Activated CD4-positive, alpha-beta T cell treated with anti-CD3 and anti-CD28 coated beads for 48 hours (primary cell): Measurements from ENCODE around the gene TTC14.
"Not testable (repeated sequence)": the region's sequence is repeated elsewhere in the genome, so short reads cannot be mapped to it uniquely, and the experiment has no call there.

Experiments used
- DNase-seq: peaks from one replicate; pipeline ENCODE4 v3.0.0-alpha.2; 2020

TTC14 gene

GRCh38 chr3:180601688-180602666 lies at the start of gene TTC14:
TTC14 (plus strand) TSS chr3:180602163; CDS start chr3:180602262, 99 bp downstream.
- DNase-seq, result peak; percentile 96

- no peak for DNase-seq
Observed at GRCh38 chr3:180563406-180563805, 38.6 kb upstream of the TTC14 start.

DNA sequence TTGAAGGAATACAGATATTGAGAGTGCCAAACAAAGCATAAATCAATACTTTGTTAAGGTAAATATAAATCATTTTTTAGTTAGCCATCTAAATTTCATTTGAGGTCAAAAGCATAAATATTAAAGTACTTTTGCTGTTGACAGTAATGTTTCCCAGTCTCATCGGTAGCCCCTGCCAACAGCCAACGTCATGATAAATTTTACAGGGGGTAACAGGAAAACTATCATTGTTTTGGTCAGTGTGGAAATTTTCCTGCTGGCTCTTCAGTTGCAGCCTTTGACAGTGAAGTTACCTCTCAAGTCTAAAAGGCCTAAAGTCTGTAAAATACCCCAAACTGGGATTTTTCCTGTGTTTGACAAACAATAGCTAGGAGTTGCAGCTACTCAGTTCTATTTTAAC lies 37.3 kb upstream of the TTC14 start:
- DNase-seq, result no peak

GRCh38 chr3:180570238-180570637 lies 31.7 kb upstream of the TTC14 start:
- DNase-seq, result no peak

GRCh38 chr3:180571831-180572598 lies 29.9 kb upstream of the TTC14 start:
- DNase-seq, result no peak

DNA sequence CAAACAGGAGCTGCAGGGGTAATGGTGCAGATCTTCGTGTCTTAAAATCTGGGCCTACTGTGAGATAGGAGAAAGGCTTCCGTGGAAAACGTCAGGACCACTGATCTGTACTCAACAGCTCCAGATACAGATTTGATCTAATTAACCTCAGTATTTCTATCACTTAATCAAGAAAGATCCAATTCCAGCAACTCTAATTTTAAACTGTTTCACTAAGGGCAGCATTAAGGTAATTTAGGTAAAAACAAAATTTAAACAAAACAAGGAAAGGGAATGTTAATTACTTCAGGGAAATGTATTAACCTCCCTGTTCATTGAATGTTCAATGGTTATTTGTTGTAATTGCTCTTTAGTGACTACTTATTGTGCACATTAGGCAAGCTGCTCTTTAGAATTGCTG lies 26.4 kb upstream of the TTC14 start:
- no peak for DNase-seq

- DNase-seq, result no peak
Observed at GRCh38 chr3:180580934-180581333, 21.0 kb upstream of the TTC14 start.

DNA sequence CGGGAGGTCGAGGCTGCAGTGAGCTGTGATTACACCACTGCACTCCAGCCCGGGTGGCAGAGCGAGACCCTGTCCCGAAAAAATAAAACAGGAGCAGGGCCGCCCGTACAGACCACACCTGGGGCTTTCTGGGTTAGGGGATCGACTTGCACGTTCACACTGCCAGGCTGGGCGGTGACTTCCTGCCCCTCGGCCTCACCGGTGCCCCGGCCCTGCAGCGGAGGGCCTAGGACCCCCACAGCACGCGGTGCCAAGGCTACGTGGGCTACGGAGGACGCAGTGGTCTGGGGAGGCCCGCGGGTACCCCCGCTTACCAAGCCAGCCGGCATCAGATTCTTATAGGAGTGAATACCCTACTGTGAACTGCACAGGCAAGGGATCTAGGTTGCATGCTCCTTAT lies 11.6 kb upstream of the TTC14 start:
- DNase-seq, result no peak

GRCh38 chr3:180593631-180594030 lies 8.3 kb upstream of the TTC14 start:
- DNase-seq, result not testable (repeated sequence)

DNA sequence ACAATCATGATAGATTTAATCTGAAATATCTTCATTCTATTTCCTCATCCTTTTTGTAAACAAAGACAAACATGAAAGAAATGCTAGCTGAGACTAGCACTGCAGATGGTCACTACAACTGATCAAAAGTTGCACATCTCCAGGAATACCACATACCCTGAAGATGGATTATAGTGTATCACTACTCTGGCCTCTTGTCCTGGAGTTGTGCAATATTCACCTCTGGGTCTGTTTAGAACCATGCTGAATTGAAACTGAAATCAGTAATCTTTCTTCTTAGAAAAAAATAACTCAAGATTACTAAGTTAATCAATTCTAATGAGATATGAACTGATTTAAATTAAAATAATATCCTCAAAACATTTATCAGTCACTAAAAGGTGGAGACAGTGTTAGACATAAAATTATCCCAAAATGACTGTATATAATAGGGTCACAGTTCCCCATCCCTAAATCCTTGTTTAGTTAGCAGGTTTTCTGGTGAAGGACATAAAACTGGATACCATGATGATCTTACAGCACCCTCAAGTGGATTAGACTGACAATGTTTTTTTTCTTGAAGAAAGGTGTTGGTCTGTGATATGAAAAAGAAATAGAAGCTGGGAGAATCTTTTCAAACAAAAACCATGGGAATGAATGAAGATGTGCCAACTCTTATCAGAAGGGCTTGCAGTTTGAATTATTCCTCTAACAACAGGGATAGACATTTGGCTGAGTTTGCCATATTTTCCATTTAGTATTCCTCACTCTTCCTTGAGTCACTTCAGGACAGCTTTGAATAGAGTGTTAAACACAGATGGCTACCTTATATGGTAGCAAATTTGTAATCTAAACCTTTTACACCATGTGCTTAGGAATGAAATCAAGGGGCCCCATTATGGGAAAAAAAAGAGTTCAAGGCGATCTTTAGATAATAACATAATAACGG lies 7.1 kb upstream of the TTC14 start:
- no peak for DNase-seq

DNA sequence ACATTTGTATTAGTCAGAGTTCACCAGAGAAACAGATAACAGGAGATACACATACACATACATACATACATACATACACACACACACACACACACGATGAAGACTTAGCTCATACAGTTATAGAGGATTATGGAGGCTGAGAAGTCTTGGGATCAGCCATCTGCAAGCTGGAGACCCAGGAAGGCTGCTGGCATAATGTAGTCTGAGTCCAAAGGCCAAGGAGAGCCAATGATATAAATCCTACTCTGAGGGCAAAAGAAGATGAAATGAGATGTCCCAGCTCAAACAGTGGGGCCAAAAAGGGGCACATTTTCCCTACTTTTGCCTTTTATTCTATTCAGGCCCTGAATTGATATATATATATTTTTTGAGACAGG lies 6.4 kb upstream of the TTC14 start:
- no peak for DNase-seq

GRCh38 chr3:180600473-180600872 lies 1.5 kb upstream of the TTC14 start:
- no peak for DNase-seq

GRCh38 chr3:180611006-180611405 lies 9.0 kb downstream of the TTC14 start:
- no peak for DNase-seq

- no peak for DNase-seq
Observed at GRCh38 chr3:180612364-180612763, 10.4 kb downstream of the TTC14 start.

- no peak for DNase-seq
Observed at GRCh38 chr3:180615954-180616353, 14.0 kb downstream of the TTC14 start.

GRCh38 chr3:180617049-180617448 lies 15.1 kb downstream of the TTC14 start:
- DNase-seq, result no peak

GRCh38 chr3:180618563-180618962 lies 16.6 kb downstream of the TTC14 start:
- DNase-seq, result not testable (repeated sequence)

GRCh38 chr3:180619723-180620122 lies 17.8 kb downstream of the TTC14 start:
- DNase-seq, result no peak

DNA sequence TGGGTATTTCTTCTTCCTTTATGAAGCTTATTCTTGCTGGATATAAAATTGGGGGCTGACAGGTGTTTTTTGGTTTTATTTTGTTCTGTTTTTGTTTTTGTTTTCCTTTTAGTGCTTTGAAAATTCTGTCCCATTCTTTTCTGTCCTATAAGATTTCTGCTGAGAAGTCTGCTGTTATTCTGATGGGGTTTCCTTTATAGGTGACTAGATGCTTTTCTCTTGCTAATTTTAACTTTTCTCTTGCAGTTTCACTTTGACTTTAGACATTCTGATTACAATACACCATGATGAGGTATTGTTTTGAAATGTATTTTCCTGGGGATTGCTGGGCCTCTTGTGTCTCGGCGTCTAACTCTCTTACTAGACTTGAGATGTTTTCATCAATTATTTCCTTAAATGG lies 22.8 kb downstream of the TTC14 start:
- no peak for DNase-seq

GRCh38 chr3:180626844-180627243 lies 24.9 kb downstream of the TTC14 start:
- DNase-seq, result no peak

GRCh38 chr3:180630371-180630770 lies 28.4 kb downstream of the TTC14 start:
- DNase-seq, result no peak

- DNase-seq, result no peak
Observed at GRCh38 chr3:180631317-180631716, 29.4 kb downstream of the TTC14 start.

- DNase-seq, result no peak
Observed at GRCh38 chr3:180633722-180634121, 31.8 kb downstream of the TTC14 start.
